Neural progenitor cell (in vitro differentiated cells): ENCODE data around the gene CD200. TPM values are rescaled to one million over a fixed set of nuclear protein-coding genes. Genes with fewer than 3 reads are reported as not detected.

Experiments
- DNase-seq: peaks from one replicate; pipeline ENCODE4 v3.0.0-alpha.2; 2016; ENCODE audit warnings: low spot score
- H2AFZ ChIP-seq: fragments of 200-600 bp; sonication (generic); replicated peaks from 2 replicates; pipeline ENCODE4 v1.6.1; 2016; ENCODE audit warnings: antibody characterized with exemption
- H3F3A ChIP-seq: fragments of 200-600 bp; sonication (generic); 2 replicates; pipeline ENCODE4 v1.6.1; 2016; ENCODE audit warnings: antibody characterized with exemption, low read depth
- H3K27ac ChIP-seq: fragments of 200-600 bp; sonication (generic); 2 replicates; pipeline ENCODE4 v1.5.1; 2016; ENCODE audit warnings: mild to moderate bottlenecking
- H3K27me3 ChIP-seq: fragments of 200-600 bp; sonication (generic); 2 replicates; pipeline ENCODE4 v1.6.1; 2016; ENCODE audit warnings: mild to moderate bottlenecking, moderate library complexity
- H3K36me3 ChIP-seq: fragments of 200-600 bp; sonication (generic); 2 replicates; pipeline ENCODE4 v1.5.1; 2016
- H3K4me1 ChIP-seq: fragments of 200-600 bp; sonication (generic); 2 replicates; pipeline ENCODE4 v1.6.1; 2016; ENCODE audit warnings: mixed run types
- H3K4me2 ChIP-seq: fragments of 200-600 bp; sonication (generic); 2 replicates; pipeline ENCODE4 v1.6.1; 2016
- H3K4me3 ChIP-seq: fragments of 200-600 bp; sonication (generic); 2 replicates; pipeline ENCODE4 v1.5.1; 2016
- H3K79me2 ChIP-seq: fragments of 200-600 bp; sonication (generic); 2 replicates; pipeline ENCODE4 v1.6.1; 2016; ENCODE audit warnings: low read depth
- H3K9ac ChIP-seq: fragments of 200-600 bp; sonication (generic); 2 replicates; pipeline ENCODE4 v1.6.1; 2016
- H3K9me3 ChIP-seq: fragments of 200-600 bp; sonication (generic); 2 replicates; pipeline ENCODE4 v1.5.1; 2016; ENCODE audit warnings: low read depth
- H4K20me1 ChIP-seq: fragments of 200-600 bp; sonication (generic); 2 replicates; pipeline ENCODE4 v1.6.1; 2016; ENCODE audit warnings: low read depth
- H3K27ac Mint-ChIP-seq: 3 replicates; pipeline ENCODE4 v1.8.0; 2021; ENCODE audit warnings: mixed read lengths
- H3K27me3 Mint-ChIP-seq: 2 replicates; pipeline ENCODE4 v1.8.0; 2022; ENCODE audit warnings: low read depth, mild to moderate bottlenecking, inconsistent platforms, moderate library complexity, mixed read lengths; ENCODE audit not compliant: insufficient read depth
- H3K36me3 Mint-ChIP-seq: 3 replicates; pipeline ENCODE4 v1.8.0; 2021; ENCODE audit warnings: mixed read lengths
- H3K4me1 Mint-ChIP-seq: 3 replicates; pipeline ENCODE4 v1.8.0; 2021; ENCODE audit warnings: mixed read lengths
- H3K4me3 Mint-ChIP-seq: 3 replicates; pipeline ENCODE4 v1.8.0; 2021; ENCODE audit warnings: mild to moderate bottlenecking, moderate library complexity, mixed read lengths
- H3K9me3 Mint-ChIP-seq: 3 replicates; pipeline ENCODE4 v1.8.0; 2020; ENCODE audit warnings: mixed read lengths
- EZH2 ChIP-seq: fragments of 200-600 bp; sonication (generic); IDR thresholded peaks from 2 replicates; pipeline ENCODE4 v1.6.1; 2017; ENCODE audit warnings: antibody characterized with exemption, mild to moderate bottlenecking, moderate library complexity
- EZH2phosphoT487 ChIP-seq: fragments of 200-600 bp; sonication (generic); IDR thresholded peaks from 2 replicates; pipeline ENCODE4 v1.6.1; 2017; ENCODE audit warnings: antibody characterized with exemption
- total RNA-seq: library from RNA; depleted of rRNA; stranded (reverse); fragments of >200 nt; gene quantifications from 2 replicates; pipeline ENCODE4 v1.2.3, GENCODE V29; 2015; ENCODE audit warnings: low replicate concordance
- TF ChIP-seq, protein P1 (sequence below): fragments of 200-600 bp; sonication (generic); IDR thresholded peaks from 2 replicates; pipeline ENCODE4 v1.5.1; 2017; ENCODE audit warnings: antibody characterized with exemption, mild to moderate bottlenecking

Gene CD200
- total RNA-seq, 1 donor from 2014 or later, result 48.4 TPM

DNA sequence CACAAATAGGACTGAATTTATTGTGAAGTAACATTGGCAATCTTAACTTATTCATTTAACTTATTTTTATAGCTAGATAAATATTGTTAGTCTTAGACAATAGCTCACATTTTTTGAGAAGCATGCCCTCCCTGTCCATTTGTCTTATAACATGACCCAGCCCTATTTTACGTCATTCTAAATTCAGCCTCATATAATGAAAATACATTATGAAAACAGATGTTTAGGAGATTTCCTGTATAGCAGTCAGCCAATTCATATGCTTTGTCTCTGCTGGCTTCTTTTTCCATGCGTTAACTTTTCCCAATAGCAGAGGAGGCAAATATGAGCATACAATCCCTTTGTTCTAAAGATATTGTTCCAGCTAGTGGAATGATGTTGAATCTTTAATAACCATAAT lies 29.3 kb downstream of the CD200 start:
- TF ChIP-seq, protein P1, sequence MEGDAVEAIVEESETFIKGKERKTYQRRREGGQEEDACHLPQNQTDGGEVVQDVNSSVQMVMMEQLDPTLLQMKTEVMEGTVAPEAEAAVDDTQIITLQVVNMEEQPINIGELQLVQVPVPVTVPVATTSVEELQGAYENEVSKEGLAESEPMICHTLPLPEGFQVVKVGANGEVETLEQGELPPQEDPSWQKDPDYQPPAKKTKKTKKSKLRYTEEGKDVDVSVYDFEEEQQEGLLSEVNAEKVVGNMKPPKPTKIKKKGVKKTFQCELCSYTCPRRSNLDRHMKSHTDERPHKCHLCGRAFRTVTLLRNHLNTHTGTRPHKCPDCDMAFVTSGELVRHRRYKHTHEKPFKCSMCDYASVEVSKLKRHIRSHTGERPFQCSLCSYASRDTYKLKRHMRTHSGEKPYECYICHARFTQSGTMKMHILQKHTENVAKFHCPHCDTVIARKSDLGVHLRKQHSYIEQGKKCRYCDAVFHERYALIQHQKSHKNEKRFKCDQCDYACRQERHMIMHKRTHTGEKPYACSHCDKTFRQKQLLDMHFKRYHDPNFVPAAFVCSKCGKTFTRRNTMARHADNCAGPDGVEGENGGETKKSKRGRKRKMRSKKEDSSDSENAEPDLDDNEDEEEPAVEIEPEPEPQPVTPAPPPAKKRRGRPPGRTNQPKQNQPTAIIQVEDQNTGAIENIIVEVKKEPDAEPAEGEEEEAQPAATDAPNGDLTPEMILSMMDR, result no peak
- TF ChIP-seq EZH2 (no peak), EZH2phosphoT487 (no peak)
- H3K27me3 Mint-ChIP-seq, result peaks cover 2% of the 10 kb centered on the region
- H3K27ac Mint-ChIP-seq, result no peak overlapping the region
- no peak for DNase-seq
- Histone ChIP-seq H3K36me3 (peaks cover 16% of the 10 kb centered on the region), H3K27ac (no peak overlapping the region), H3K9ac (no peak overlapping the region), H2AFZ (no peak overlapping the region), H3K4me2 (no peak overlapping the region), H3K4me1 (no peaks in the 10 kb centered on the region), H4K20me1 (no peaks in the 10 kb centered on the region), H3K4me3 (no peak overlapping the region), H3K9me3 (no peaks in the 10 kb centered on the region), H3K79me2 (no peaks in the 10 kb centered on the region), H3F3A (no peaks in the 10 kb centered on the region), H3K27me3 (no peaks in the 10 kb centered on the region)
- no peaks in the 10 kb centered on the region for H3K4me1 Mint-ChIP-seq
- H3K4me3 Mint-ChIP-seq, result no peak overlapping the region
- H3K36me3 Mint-ChIP-seq, result peaks cover 32% of the 10 kb centered on the region
- no peaks in the 10 kb centered on the region for H3K9me3 Mint-ChIP-seq

GRCh38 chr3:112364291-112364690 lies 31.3 kb downstream of the CD200 start:
- H3K4me3 ChIP-seq, result no peak overlapping the region
- no peaks in the 10 kb centered on the region for H4K20me1 ChIP-seq
- H3K9ac ChIP-seq, result no peak overlapping the region
- peaks cover 13% of the 10 kb centered on the region for H3K36me3 ChIP-seq
- H3K4me2 ChIP-seq, result no peak overlapping the region
- H3K27me3 ChIP-seq, result no peaks in the 10 kb centered on the region
- H3K9me3 ChIP-seq, result no peaks in the 10 kb centered on the region
- H3K36me3 Mint-ChIP-seq, result peaks cover 29% of the 10 kb centered on the region
- H3K27ac Mint-ChIP-seq, result no peak overlapping the region
- H3K9me3 Mint-ChIP-seq, result no peaks in the 10 kb centered on the region
- no peak overlapping the region for H3K27ac ChIP-seq
- H3K4me1 Mint-ChIP-seq, result no peaks in the 10 kb centered on the region
- no peaks in the 10 kb centered on the region for H3K4me1 ChIP-seq
- H3K27me3 Mint-ChIP-seq, result peaks cover 2% of the 10 kb centered on the region
- no peak for TF ChIP-seq EZH2
- no peak for TF ChIP-seq EZH2phosphoT487
- TF ChIP-seq, protein P1, result no peak
- H3K79me2 ChIP-seq, result no peaks in the 10 kb centered on the region
- H3K4me3 Mint-ChIP-seq, result no peak overlapping the region
- no peak overlapping the region for H2AFZ ChIP-seq
- DNase-seq, result no peak
- H3F3A ChIP-seq, result no peaks in the 10 kb centered on the region

- Histone ChIP-seq H2AFZ (no peak overlapping the region), H3K4me3 (no peak overlapping the region), H3K36me3 (peaks cover 13% of the 10 kb centered on the region), H3K9ac (no peak overlapping the region), H3K4me1 (no peaks in the 10 kb centered on the region), H3K27ac (no peak overlapping the region), H3K27me3 (no peaks in the 10 kb centered on the region), H4K20me1 (no peaks in the 10 kb centered on the region), H3K9me3 (no peaks in the 10 kb centered on the region), H3K4me2 (no peak overlapping the region), H3F3A (no peaks in the 10 kb centered on the region), H3K79me2 (no peaks in the 10 kb centered on the region)
- Mint-ChIP-seq H3K27ac (no peak overlapping the region), H3K4me3 (no peak overlapping the region), H3K27me3 (peaks cover 2% of the 10 kb centered on the region), H3K4me1 (no peaks in the 10 kb centered on the region), H3K36me3 (peaks cover 29% of the 10 kb centered on the region), H3K9me3 (no peaks in the 10 kb centered on the region)
- DNase-seq, result no peak
- TF ChIP-seq EZH2phosphoT487, result no peak
- TF ChIP-seq, protein P1, result no peak
- TF ChIP-seq EZH2, result no peak
Measured at GRCh38 chr3:112365035-112365434, 32.1 kb downstream of the CD200 start.
